Measurements from ENCODE around the gene MOB3C. TPM values are rescaled to one million over a fixed set of nuclear protein-coding genes. Genes with fewer than 3 reads are reported as not detected.

The MOB3C gene
- polyA plus RNA-seq, 1 donor from 2014 or later: 0.41 TPM

- no peak for TF ChIP-seq EP300 (conservative IDR thresholded peaks at IDR 0.05; ENCODE audit: poor library complexity, severe bottlenecking)
- no peak for TF ChIP-seq EZH2 (IDR thresholded peaks at IDR 0.05; ENCODE audit: borderline replicate concordance, insufficient read depth, low read length, poor library complexity, severe bottlenecking)
- no peak for TF ChIP-seq POLR2AphosphoS5 (IDR thresholded peaks at IDR 0.05)
- TF ChIP-seq CTCF (IDR thresholded peaks at IDR 0.05; ENCODE audit: poor library complexity, severe bottlenecking): no peak
- no peak for TF ChIP-seq RAD21 (conservative IDR thresholded peaks at IDR 0.05)
- TF ChIP-seq MXI1 (conservative IDR thresholded peaks at IDR 0.05; ENCODE audit: poor library complexity, severe bottlenecking): no peak
- no peak for TF ChIP-seq SMC3 (conservative IDR thresholded peaks at IDR 0.05; ENCODE audit: poor library complexity)
- no peak for TF ChIP-seq TAF1 (IDR thresholded peaks at IDR 0.05; ENCODE audit: low read depth)
- TF ChIP-seq REST (IDR thresholded peaks at IDR 0.05; ENCODE audit: borderline replicate concordance): no peak
- Histone ChIP-seq H3K79me2 (replicated peaks; ENCODE audit: insufficient read depth, low read length) (no peaks in the 10 kb centered on the region), H3K36me3 (ENCODE audit: insufficient read depth, low read length) (no peaks in the 10 kb centered on the region), H3K27ac (ENCODE audit: low read length) (no peak overlapping the region), H2AFZ (ENCODE audit: low read depth, low read length) (no peak overlapping the region), H3K27me3 (ENCODE audit: insufficient read depth, low read depth, low read length) (no peaks in the 10 kb centered on the region), H3K9ac (ENCODE audit: low read length) (no peak overlapping the region), H3K9me2 (ENCODE audit: insufficient read depth, low read length) (no peaks in the 10 kb centered on the region), H3K9me3 (ENCODE audit: low read length) (no peaks in the 10 kb centered on the region), H3K4me3 (ENCODE audit: low read length) (no peak overlapping the region), H4K20me1 (ENCODE audit: insufficient read depth) (no peaks in the 10 kb centered on the region), H3F3A (ENCODE audit: insufficient read depth, low read length, poor library complexity, severe bottlenecking) (no peaks in the 10 kb centered on the region), H3K4me2 (ENCODE audit: low read length) (no peak overlapping the region)
Observed at GRCh38 chr1:46605232-46605631, 11.4 kb downstream of the MOB3C start.

- H2AFZ ChIP-seq (ENCODE audit: low read depth, low read length): peak within 1 kb of the TSS; percentile 57
- H3K27ac ChIP-seq (ENCODE audit: low read length): no peak within 1 kb of the TSS
Observed at GRCh38 chr1:46603858-46604549, 12.6 kb downstream of the MOB3C start, which contains the start of gene MKNK1. Gene MKNK1, minus strand, starts transcription at chr1:46604268. Its CDS starts 20,941 bp downstream, at chr1:46583327.

More at GRCh38 chr1:46603858-46604549, 12.6 kb downstream of the MOB3C start, which contains the start of gene MKNK1:
- Histone ChIP-seq H3K36me3 (ENCODE audit: insufficient read depth, low read length) (no peaks in the 10 kb centered on the region), H3K4me2 (ENCODE audit: low read length) (peak within 1 kb of the TSS; percentile 47), H3F3A (ENCODE audit: insufficient read depth, low read length, poor library complexity, severe bottlenecking) (no peaks in the 10 kb centered on the region), H3K4me3 (ENCODE audit: low read length) (peak within 1 kb of the TSS; percentile 74), H3K9me2 (ENCODE audit: insufficient read depth, low read length) (no peaks in the 10 kb centered on the region), H3K27me3 (ENCODE audit: insufficient read depth, low read depth, low read length) (no peaks in the 10 kb centered on the region), H3K79me2 (replicated peaks; ENCODE audit: insufficient read depth, low read length) (no peaks in the 10 kb centered on the region), H3K9ac (ENCODE audit: low read length) (peak within 1 kb of the TSS; percentile 67), H3K9me3 (ENCODE audit: low read length) (no peaks in the 10 kb centered on the region), H4K20me1 (ENCODE audit: insufficient read depth) (no peaks in the 10 kb centered on the region)
- TF ChIP-seq EZH2 (IDR thresholded peaks at IDR 0.05; ENCODE audit: borderline replicate concordance, insufficient read depth, low read length, poor library complexity, severe bottlenecking) (no peak), RAD21 (conservative IDR thresholded peaks at IDR 0.05) (peak; percentile 86), SMC3 (conservative IDR thresholded peaks at IDR 0.05; ENCODE audit: poor library complexity) (peak; percentile 91), TAF1 (IDR thresholded peaks at IDR 0.05; ENCODE audit: low read depth) (no peak), REST (IDR thresholded peaks at IDR 0.05; ENCODE audit: borderline replicate concordance) (no peak), MXI1 (conservative IDR thresholded peaks at IDR 0.05; ENCODE audit: poor library complexity, severe bottlenecking) (peak; percentile 54), POLR2AphosphoS5 (IDR thresholded peaks at IDR 0.05) (peak; percentile 71), CTCF (IDR thresholded peaks at IDR 0.05; ENCODE audit: poor library complexity, severe bottlenecking) (peak; percentile 89), EP300 (conservative IDR thresholded peaks at IDR 0.05; ENCODE audit: poor library complexity, severe bottlenecking) (no peak)

All from neural cell (in vitro differentiated cells).